NB4 (cell line): ENCODE results near the gene TANGO6.

Experiments
- CTCF ChIP-seq: IDR thresholded peaks from one replicate; pipeline ENCODE4 v1.5.1; 2012; ENCODE audit warnings: low read depth, low read length
- MAX ChIP-seq: IDR thresholded peaks from 2 replicates; pipeline ENCODE4 v1.6.1; 2011; ENCODE audit warnings: low read depth, low read length
- POLR2A ChIP-seq: IDR thresholded peaks from 2 replicates; pipeline ENCODE4 v1.6.1; 2011; ENCODE audit warnings: mild to moderate bottlenecking; ENCODE audit not compliant: insufficient read length; ENCODE audit errors: extremely low read depth

GRCh38 chr16:69039333-69039941 is 196.1 kb downstream of the TANGO6 start:
- no peak for TF ChIP-seq MAX
- TF ChIP-seq CTCF: no peak
- TF ChIP-seq POLR2A: no peak
